K562 (cell line): ENCODE data around the gene LAMB3. TPM values are rescaled to one million over a fixed set of nuclear protein-coding genes. Genes with fewer than 3 reads are reported as not detected.

Experiments
- ARID4B ChIP-seq: sonication (generic); formaldehyde crosslinking; IDR thresholded peaks from 2 replicates; pipeline ENCODE4 v1.8.0; 2022; ENCODE audit warnings: mild to moderate bottlenecking, missing genetic modification reagents
- BCL6 ChIP-seq: fragments of 250-450 bp; sonication (Bioruptor Pico); IDR thresholded peaks from 2 replicates; pipeline ENCODE4 v1.4.0; 2020
- CREB1 ChIP-seq, 2 experiments: sonication (generic) in 1 of 2; formaldehyde crosslinking in 1 of 2; IDR thresholded peaks; 2 replicates each; pipeline versions ENCODE4 v1.6.1 to v1.8.0; 2012 to 2022; ENCODE audit warnings: inconsistent platforms in 1 of 2, mild to moderate bottlenecking in 1 of 2, missing genetic modification reagents in 1 of 2, moderate library complexity in 1 of 2
- DLX4 ChIP-seq: fragments of 250-450 bp; sonication (Bioruptor Pico); IDR thresholded peaks from 2 replicates; pipeline ENCODE4 v1.6.1; 2021; ENCODE audit warnings: mild to moderate bottlenecking
- FOS ChIP-seq: IDR thresholded peaks from 3 replicates; pipeline ENCODE4 v1.6.1; 2011; ENCODE audit not compliant: insufficient read length; ENCODE audit errors: extremely low read depth
- FOXP1 ChIP-seq: sonication (generic); formaldehyde crosslinking; IDR thresholded peaks from 2 replicates; pipeline ENCODE4 v1.8.0; 2022; ENCODE audit warnings: mild to moderate bottlenecking, missing genetic modification reagents
- NFATC3 ChIP-seq: fragments of 450-650 bp; IDR thresholded peaks from 2 replicates; pipeline ENCODE4 v1.6.1; 2017; ENCODE audit warnings: mild to moderate bottlenecking
- NR4A1 ChIP-seq, 2 experiments: fragments of 250-450 bp in 1 of 2; fragments of 450-650 bp in 1 of 2; sonication (Bioruptor Pico) in 1 of 2; IDR thresholded peaks; 2 replicates each; pipeline versions ENCODE4 v1.4.0 to v1.6.1; 2016 to 2020; ENCODE audit warnings: mild to moderate bottlenecking in 2 of 2, missing compliant biosample characterization in 1 of 2, missing genetic modification characterization in 1 of 2, moderate library complexity in 1 of 2
- NUFIP1 ChIP-seq: fragments of 450-650 bp; IDR thresholded peaks from 2 replicates; pipeline ENCODE4 v1.6.1; 2018; ENCODE audit not compliant: partially characterized antibody
- SP2 ChIP-seq: IDR thresholded peaks from 2 replicates; pipeline ENCODE4 v1.6.1; 2011; ENCODE audit warnings: mild to moderate bottlenecking, low read depth, low read length, moderate library complexity; ENCODE audit not compliant: poor library complexity, severe bottlenecking; ENCODE audit errors: extremely low read depth
- ZNF174 ChIP-seq: fragments of 250-450 bp; sonication (Bioruptor Pico); IDR thresholded peaks from 2 replicates; pipeline ENCODE4 v1.4.0; 2020; ENCODE audit warnings: mild to moderate bottlenecking
- polyA plus RNA-seq, 8 experiments: library from polyadenylated mRNA; depleted of rRNA in 4 of 8; stranded (reverse) in 5 of 8; unstranded in 3 of 8; fragments of >200 nt; fragmentation: Nextera tagmentation in 2 of 8; fragmentation: Illumina TruSeq in 1 of 8; extraction: Ambion mirVana in 2 of 8; extraction: Trizol in 1 of 8; gene quantifications; 2 replicates each; pipeline versions ENCODE4 v1.2.1 to v1.2.3, GENCODE V29; 2011 to 2014; ENCODE audit warnings: inconsistent platforms in 1 of 8, missing spikeins in 1 of 8
- total RNA-seq, 7 experiments: library from RNA; depleted of rRNA in 6 of 7; stranded (reverse); fragments of >200 nt in 6 of 7; fragmentation: Illumina TruSeq in 2 of 7; extraction: Trizol in 2 of 7; gene quantifications; 2 replicates each; pipeline versions ENCODE4 v1.2.1 to v1.2.3, GENCODE V29; 2011 to 2021; ENCODE audit warnings: low replicate concordance in 1 of 7
- TF ChIP-seq, protein P1 (sequence below): fragments of 450-650 bp; IDR thresholded peaks from 2 replicates; pipeline ENCODE4 v1.6.1; 2018; ENCODE audit not compliant: partially characterized antibody
- TF ChIP-seq, protein P2 (sequence below): fragments of 450-650 bp; IDR thresholded peaks from 2 replicates; pipeline ENCODE4 v1.6.1; 2018; ENCODE audit warnings: mild to moderate bottlenecking, low read depth; ENCODE audit not compliant: partially characterized antibody
- TF ChIP-seq, protein P3 (sequence below): fragments of 450-650 bp; IDR thresholded peaks from 2 replicates; pipeline ENCODE4 v1.6.1; 2014; ENCODE audit warnings: low read depth, mild to moderate bottlenecking, moderate library complexity, borderline replicate concordance

LAMB3 gene
- total and polyA plus RNA-seq, 9 of the 15 experiments (the other 6 are each of a cell fraction or from before 2014, with no cell fraction given), result 0.08 to 1.3 (median 0.91) TPM

GRCh38 chr1:209648931-209649776 lies 3.1 kb downstream of the LAMB3 start (continued):
- TF ChIP-seq, protein P1, sequence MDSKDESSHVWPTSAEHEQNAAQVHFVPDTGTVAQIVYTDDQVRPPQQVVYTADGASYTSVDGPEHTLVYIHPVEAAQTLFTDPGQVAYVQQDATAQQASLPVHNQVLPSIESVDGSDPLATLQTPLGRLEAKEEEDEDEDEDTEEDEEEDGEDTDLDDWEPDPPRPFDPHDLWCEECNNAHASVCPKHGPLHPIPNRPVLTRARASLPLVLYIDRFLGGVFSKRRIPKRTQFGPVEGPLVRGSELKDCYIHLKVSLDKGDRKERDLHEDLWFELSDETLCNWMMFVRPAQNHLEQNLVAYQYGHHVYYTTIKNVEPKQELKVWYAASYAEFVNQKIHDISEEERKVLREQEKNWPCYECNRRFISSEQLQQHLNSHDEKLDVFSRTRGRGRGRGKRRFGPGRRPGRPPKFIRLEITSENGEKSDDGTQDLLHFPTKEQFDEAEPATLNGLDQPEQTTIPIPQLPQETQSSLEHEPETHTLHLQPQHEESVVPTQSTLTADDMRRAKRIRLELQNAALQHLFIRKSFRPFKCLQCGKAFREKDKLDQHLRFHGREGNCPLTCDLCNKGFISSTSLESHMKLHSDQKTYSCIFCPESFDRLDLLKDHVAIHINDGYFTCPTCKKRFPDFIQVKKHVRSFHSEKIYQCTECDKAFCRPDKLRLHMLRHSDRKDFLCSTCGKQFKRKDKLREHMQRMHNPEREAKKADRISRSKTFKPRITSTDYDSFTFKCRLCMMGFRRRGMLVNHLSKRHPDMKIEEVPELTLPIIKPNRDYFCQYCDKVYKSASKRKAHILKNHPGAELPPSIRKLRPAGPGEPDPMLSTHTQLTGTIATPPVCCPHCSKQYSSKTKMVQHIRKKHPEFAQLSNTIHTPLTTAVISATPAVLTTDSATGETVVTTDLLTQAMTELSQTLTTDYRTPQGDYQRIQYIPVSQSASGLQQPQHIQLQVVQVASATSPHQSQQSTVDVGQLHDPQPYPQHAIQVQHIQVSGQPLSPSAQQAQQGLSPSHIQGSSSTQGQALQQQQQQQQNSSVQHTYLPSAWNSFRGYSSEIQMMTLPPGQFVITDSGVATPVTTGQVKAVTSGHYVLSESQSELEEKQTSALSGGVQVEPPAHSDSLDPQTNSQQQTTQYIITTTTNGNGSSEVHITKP, result no peak
- TF ChIP-seq NR4A1 (CRISPR knock-in tag; IDR thresholded peaks at IDR 0.05) (no peak), NR4A1 (tag; IDR thresholded peaks at IDR 0.05) (0 out of 2 replicates have a peak, but pooled peaks have one; percentile 55), DLX4 (CRISPR knock-in tag) (no peak), CREB1 (IDR thresholded peaks at IDR 0.05) (no peak), CREB1 (CRISPR knock-in tag; IDR thresholded peaks at IDR 0.05) (no peak), FOXP1 (CRISPR knock-in tag) (no peak), ARID4B (CRISPR knock-in tag) (no peak), NUFIP1 (no peak), NFATC3 (no peak), SP2 (no peak), BCL6 (CRISPR knock-in tag) (no peak), ZNF174 (no peak), FOS (no peak)
- TF ChIP-seq, protein P2, sequence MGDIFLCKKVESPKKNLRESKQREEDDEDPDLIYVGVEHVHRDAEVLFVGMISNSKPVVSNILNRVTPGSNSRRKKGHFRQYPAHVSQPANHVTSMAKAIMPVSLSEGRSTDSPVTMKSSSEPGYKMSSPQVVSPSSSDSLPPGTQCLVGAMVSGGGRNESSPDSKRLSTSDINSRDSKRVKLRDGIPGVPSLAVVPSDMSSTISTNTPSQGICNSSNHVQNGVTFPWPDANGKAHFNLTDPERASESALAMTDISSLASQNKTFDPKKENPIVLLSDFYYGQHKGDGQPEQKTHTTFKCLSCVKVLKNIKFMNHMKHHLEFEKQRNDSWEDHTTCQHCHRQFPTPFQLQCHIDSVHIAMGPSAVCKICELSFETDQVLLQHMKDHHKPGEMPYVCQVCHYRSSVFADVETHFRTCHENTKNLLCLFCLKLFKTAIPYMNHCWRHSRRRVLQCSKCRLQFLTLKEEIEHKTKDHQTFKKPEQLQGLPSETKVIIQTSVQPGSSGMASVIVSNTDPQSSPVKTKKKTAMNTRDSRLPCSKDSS, result no peak
- TF ChIP-seq, protein P3, sequence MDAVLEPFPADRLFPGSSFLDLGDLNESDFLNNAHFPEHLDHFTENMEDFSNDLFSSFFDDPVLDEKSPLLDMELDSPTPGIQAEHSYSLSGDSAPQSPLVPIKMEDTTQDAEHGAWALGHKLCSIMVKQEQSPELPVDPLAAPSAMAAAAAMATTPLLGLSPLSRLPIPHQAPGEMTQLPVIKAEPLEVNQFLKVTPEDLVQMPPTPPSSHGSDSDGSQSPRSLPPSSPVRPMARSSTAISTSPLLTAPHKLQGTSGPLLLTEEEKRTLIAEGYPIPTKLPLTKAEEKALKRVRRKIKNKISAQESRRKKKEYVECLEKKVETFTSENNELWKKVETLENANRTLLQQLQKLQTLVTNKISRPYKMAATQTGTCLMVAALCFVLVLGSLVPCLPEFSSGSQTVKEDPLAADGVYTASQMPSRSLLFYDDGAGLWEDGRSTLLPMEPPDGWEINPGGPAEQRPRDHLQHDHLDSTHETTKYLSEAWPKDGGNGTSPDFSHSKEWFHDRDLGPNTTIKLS, result no peak
